ENCODE data around the gene HTR6. TPM values are rescaled to one million over a fixed set of nuclear protein-coding genes. Genes with fewer than 3 reads are reported as not detected.
A peak's percentile ranks its signal among the peaks of the same experiment; 100 is the strongest.

HTR6 gene
- polyA plus RNA-seq (2013) = 0.04 TPM

DNA sequence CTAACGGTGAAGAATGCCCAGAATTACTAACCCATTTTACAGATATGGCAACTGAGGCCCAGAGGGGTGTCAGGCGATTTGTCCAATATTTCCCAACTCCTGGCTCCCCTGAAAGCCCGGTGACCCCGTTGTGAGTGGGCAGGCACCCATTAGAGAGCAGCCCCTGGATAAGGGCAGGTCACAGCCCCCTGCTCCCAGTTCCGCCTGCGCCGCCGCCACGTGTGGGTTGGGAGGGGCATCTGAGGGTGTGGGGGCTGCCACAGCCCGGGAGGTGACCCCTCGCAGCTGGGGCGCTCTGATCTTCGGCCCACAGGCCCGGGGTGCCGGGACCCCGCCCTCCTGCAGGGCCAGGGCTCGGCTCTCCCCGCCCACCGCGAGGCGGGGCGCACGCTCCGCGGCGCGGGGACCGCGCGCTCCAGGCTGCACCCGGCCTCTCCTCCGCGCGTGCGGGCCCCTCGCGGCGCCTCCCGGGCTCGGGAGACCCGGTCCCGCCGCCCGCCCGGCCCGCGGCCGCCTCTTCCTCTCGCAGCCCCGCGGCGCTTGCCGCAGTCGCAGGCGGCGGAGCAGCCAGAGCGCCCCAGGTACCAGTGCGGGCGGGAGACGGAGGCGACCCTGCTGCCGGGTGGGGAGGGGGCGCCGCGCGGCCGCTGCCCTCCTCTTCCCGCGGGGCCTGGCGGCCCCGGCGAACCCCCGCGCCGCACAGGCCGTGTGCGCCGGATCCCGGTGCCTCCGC is at the start of gene HTR6:
TSS of gene HTR6 (plus strand) at position 423 of the 733 bp plus-strand sequence. CDS start 879 bp downstream, outside the sequence.
- no peak for DNase-seq
- Histone ChIP-seq H3K9me3 (ENCODE audit: control extremely low read depth in 1 of 5, control insufficient read depth in 4 of 5, insufficient read depth in 2 of 5, low read depth in 1 of 5, low read length in 4 of 5) (no peaks in the 10 kb centered on the region), H3K36me3 (ENCODE audit: control insufficient read depth in 4 of 4, insufficient read depth in 4 of 4, low read length in 3 of 4) (no peaks in the 10 kb centered on the region), H3K4me3 (ENCODE audit: control insufficient read depth in 1 of 7, extremely low read depth in 1 of 7, insufficient read depth in 4 of 7, low read depth in 2 of 7, low read length in 6 of 7) (peak within 1 kb of the TSS; percentile 10 to 63 (median 22)), H3K4me1 (ENCODE audit: control extremely low read depth in 1 of 4, control insufficient read depth in 4 of 4, insufficient read depth in 4 of 4, low read length in 3 of 4) (peaks cover 0 to 14% (median 11%) of the 10 kb centered on the region in 4 experiments), H3K27ac (ENCODE audit: insufficient read depth in 1 of 2, low read depth in 1 of 2, low read length in 2 of 2, poor library complexity in 1 of 2, severe bottlenecking in 2 of 2) (no peak within 1 kb of the TSS), H3K27me3 (replicated peaks in 2 of 5; ENCODE audit: control insufficient read depth in 4 of 5, insufficient read depth in 5 of 5, low read length in 4 of 5) (peaks cover 3 to 79% (median 47%) of the 10 kb centered on the region in 5 experiments)
- ChIA-PET POLR2A (no interaction called here), CTCF (interaction anchor here (6.2 kb wide), 1 partner anchor 39 kb away, joined by 62 read pairs; no protein-coding TSS in a partner anchor)
- 2% methylated on average over 69 of the region's 80 CpGs for WGBS (ENCODE audit: insufficient coverage)

DNA sequence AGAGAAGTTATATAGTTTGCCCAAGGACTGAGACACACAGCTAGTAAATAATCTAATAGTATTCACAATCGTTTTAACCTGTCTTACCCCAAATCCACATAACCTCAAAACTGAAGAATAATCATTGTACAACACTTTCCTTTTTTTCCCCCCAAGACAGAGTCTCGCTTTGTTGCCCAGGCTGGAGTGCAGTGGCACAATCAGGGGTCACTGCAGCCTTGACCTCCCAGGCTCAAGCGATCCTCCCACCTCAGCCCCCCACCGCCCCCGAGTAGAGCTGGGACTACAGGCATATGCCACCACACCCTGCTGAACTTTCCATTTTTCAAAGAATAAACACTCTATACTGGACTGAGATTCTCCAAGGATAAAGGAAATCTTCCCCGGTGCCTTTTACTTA is 49.2 kb upstream of the HTR6 start:
- Histone ChIP-seq H3K4me1 (ENCODE audit: control extremely low read depth in 1 of 4, control insufficient read depth in 4 of 4, insufficient read depth in 4 of 4, low read length in 3 of 4) (peaks cover 5 to 13% (median 11%) of the 10 kb centered on the region in 4 experiments), H3K36me3 (ENCODE audit: control insufficient read depth in 4 of 4, insufficient read depth in 4 of 4, low read length in 3 of 4) (peaks cover 0 to 15% (median 4%) of the 10 kb centered on the region in 4 experiments), H3K27ac (ENCODE audit: insufficient read depth in 1 of 2, low read depth in 1 of 2, low read length in 2 of 2, poor library complexity in 1 of 2, severe bottlenecking in 2 of 2) (no peak overlapping the region), H3K9me3 (ENCODE audit: control extremely low read depth in 1 of 5, control insufficient read depth in 4 of 5, insufficient read depth in 2 of 5, low read depth in 1 of 5, low read length in 4 of 5) (no peaks in the 10 kb centered on the region), H3K4me3 (ENCODE audit: control insufficient read depth in 1 of 7, extremely low read depth in 1 of 7, insufficient read depth in 4 of 7, low read depth in 2 of 7, low read length in 6 of 7) (no peak overlapping the region), H3K27me3 (replicated peaks in 2 of 5; ENCODE audit: control insufficient read depth in 4 of 5, insufficient read depth in 5 of 5, low read length in 4 of 5) (no peaks in the 10 kb centered on the region)
- DNase-seq = no peak
- POLR2A ChIA-PET = no interaction called here
- whole genome bisulfite sequencing (ENCODE audit: insufficient coverage) = 100% methylated on average over 2 of the region's 6 CpGs
- CTCF ChIA-PET = interaction anchor here (1.6 to 1.7 kb wide), 2 partner anchors 8 to 33 kb away, joined by 3 to 4 read pairs; no protein-coding TSS in a partner anchor

DNA sequence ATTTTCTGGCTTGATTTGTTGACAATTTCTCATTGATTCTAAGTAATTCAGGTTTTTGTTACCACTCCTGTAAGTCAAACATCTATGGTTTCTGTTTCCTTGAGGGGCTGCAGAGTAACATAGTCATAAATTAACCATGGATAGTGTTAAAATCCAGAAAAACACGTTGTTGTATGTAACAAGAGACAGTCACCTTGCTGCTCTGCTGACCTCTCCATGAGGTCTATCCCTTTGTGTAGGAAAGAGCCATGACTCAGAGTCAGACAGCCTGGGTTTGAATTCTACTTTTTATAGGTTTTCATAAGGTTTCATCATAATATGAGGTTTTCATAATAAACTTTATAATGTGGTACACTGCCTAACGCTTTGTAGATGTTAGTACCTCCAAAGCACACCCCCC is 48.2 kb upstream of the HTR6 start:
- Histone ChIP-seq H3K9me3 (ENCODE audit: control extremely low read depth in 1 of 5, control insufficient read depth in 4 of 5, insufficient read depth in 2 of 5, low read depth in 1 of 5, low read length in 4 of 5) (no peaks in the 10 kb centered on the region), H3K36me3 (ENCODE audit: control insufficient read depth in 4 of 4, insufficient read depth in 4 of 4, low read length in 3 of 4) (peaks cover 0 to 15% (median 4%) of the 10 kb centered on the region in 4 experiments), H3K27me3 (replicated peaks in 2 of 5; ENCODE audit: control insufficient read depth in 4 of 5, insufficient read depth in 5 of 5, low read length in 4 of 5) (no peaks in the 10 kb centered on the region), H3K4me1 (ENCODE audit: control extremely low read depth in 1 of 4, control insufficient read depth in 4 of 4, insufficient read depth in 4 of 4, low read length in 3 of 4) (peaks cover 5 to 13% (median 11%) of the 10 kb centered on the region in 4 experiments), H3K4me3 (ENCODE audit: control insufficient read depth in 1 of 7, extremely low read depth in 1 of 7, insufficient read depth in 4 of 7, low read depth in 2 of 7, low read length in 6 of 7) (no peak overlapping the region), H3K27ac (ENCODE audit: insufficient read depth in 1 of 2, low read depth in 1 of 2, low read length in 2 of 2, poor library complexity in 1 of 2, severe bottlenecking in 2 of 2) (no peak overlapping the region)
- no peak for DNase-seq
- CTCF ChIA-PET = interaction anchor here (1.3 kb wide), 1 partner anchor 10 kb away, joined by 3 read pairs; no protein-coding TSS in a partner anchor
- POLR2A ChIA-PET = interaction anchor here (1.8 kb wide), 1 partner anchor 19 kb away, joined by 5 read pairs; no protein-coding TSS in a partner anchor
- 71% methylated on average over 1 of the region's 2 CpGs for WGBS (ENCODE audit: insufficient coverage)

DNA sequence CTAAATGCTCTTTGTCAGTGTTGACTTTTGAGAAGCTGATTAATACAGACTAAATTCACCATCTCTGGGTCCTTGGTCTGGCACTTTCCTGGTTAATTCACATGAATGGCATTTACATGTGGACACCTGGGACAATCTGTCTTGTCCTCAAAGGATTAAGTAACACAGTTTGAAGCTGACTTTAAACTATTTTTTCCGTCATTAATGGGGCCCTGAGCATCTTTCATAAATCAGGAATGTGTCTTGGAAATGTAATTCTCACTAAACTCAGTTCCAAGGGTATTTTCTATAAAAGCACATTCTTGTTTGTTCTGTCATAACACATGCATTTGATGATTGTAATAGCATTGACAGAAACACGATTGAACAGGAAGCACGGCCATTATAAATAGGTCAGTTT is 47.3 kb upstream of the HTR6 start:
- H3K4me3 ChIP-seq (ENCODE audit: control insufficient read depth in 1 of 7, extremely low read depth in 1 of 7, insufficient read depth in 4 of 7, low read depth in 2 of 7, low read length in 6 of 7) = no peak overlapping the region
- H3K27ac ChIP-seq (ENCODE audit: insufficient read depth in 1 of 2, low read depth in 1 of 2, low read length in 2 of 2, poor library complexity in 1 of 2, severe bottlenecking in 2 of 2) = no peak overlapping the region
- 100% methylated on average over 1 of the region's 3 CpGs for WGBS (ENCODE audit: insufficient coverage)
- DNase-seq = no peak
- H3K27me3 ChIP-seq (replicated peaks in 2 of 5; ENCODE audit: control insufficient read depth in 4 of 5, insufficient read depth in 5 of 5, low read length in 4 of 5) = no peaks in the 10 kb centered on the region
- POLR2A ChIA-PET = interaction anchor here (1.8 kb wide), 1 partner anchor 20 kb away, joined by 5 read pairs; no protein-coding TSS in a partner anchor
- H3K4me1 ChIP-seq (ENCODE audit: control extremely low read depth in 1 of 4, control insufficient read depth in 4 of 4, insufficient read depth in 4 of 4, low read length in 3 of 4) = peaks cover 5 to 13% (median 10%) of the 10 kb centered on the region in 4 experiments
- H3K36me3 ChIP-seq (ENCODE audit: control insufficient read depth in 4 of 4, insufficient read depth in 4 of 4, low read length in 3 of 4) = peaks cover 0 to 15% (median 4%) of the 10 kb centered on the region in 4 experiments
- CTCF ChIA-PET = interaction anchor here (0.6 to 1.4 kb wide), 4 partner anchors 11 to 781 kb away, joined by 3 to 6 read pairs (median 3); no protein-coding TSS in a partner anchor
- H3K9me3 ChIP-seq (ENCODE audit: control extremely low read depth in 1 of 5, control insufficient read depth in 4 of 5, insufficient read depth in 2 of 5, low read depth in 1 of 5, low read length in 4 of 5) = no peaks in the 10 kb centered on the region

DNA sequence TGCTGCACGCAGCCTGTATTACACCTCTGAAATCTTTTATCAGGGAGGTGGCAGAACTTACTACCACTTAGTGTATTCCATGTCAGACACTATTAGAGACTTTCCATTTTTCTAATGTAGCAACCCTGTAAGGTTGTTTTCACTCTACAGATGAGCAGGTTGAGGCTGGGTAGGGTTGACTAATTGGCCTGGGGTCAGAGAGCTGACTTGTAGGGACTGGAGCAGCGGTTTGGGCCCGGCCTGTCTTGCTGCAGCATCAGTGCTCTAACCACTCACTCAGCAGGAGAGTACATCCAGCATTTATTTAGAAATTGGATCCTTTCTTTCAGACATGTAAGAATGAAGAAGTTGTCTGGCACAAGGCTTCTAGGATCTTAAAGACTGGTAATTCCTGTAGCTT is 46.2 kb upstream of the HTR6 start:
- ChIA-PET POLR2A (no interaction called here), CTCF (interaction anchor here (0.9 to 1.4 kb wide), 4 partner anchors 9 to 44 kb away, joined by 3 to 6 read pairs (median 3); no protein-coding TSS in a partner anchor)
- Histone ChIP-seq H3K4me3 (ENCODE audit: control insufficient read depth in 1 of 7, extremely low read depth in 1 of 7, insufficient read depth in 4 of 7, low read depth in 2 of 7, low read length in 6 of 7) (no peak overlapping the region), H3K4me1 (ENCODE audit: control extremely low read depth in 1 of 4, control insufficient read depth in 4 of 4, insufficient read depth in 4 of 4, low read length in 3 of 4) (peaks cover 0 to 3% (median under 1%) of the 10 kb centered on the region in 4 experiments), H3K27me3 (replicated peaks in 2 of 5; ENCODE audit: control insufficient read depth in 4 of 5, insufficient read depth in 5 of 5, low read length in 4 of 5) (no peaks in the 10 kb centered on the region), H3K36me3 (ENCODE audit: control insufficient read depth in 4 of 4, insufficient read depth in 4 of 4, low read length in 3 of 4) (peaks cover 0 to 16% (median 4%) of the 10 kb centered on the region in 4 experiments), H3K9me3 (ENCODE audit: control extremely low read depth in 1 of 5, control insufficient read depth in 4 of 5, insufficient read depth in 2 of 5, low read depth in 1 of 5, low read length in 4 of 5) (no peaks in the 10 kb centered on the region), H3K27ac (ENCODE audit: insufficient read depth in 1 of 2, low read depth in 1 of 2, low read length in 2 of 2, poor library complexity in 1 of 2, severe bottlenecking in 2 of 2) (no peak overlapping the region)
- no peak for DNase-seq
- WGBS (ENCODE audit: insufficient coverage) = 100% methylated on average over 1 of the region's 3 CpGs

DNA sequence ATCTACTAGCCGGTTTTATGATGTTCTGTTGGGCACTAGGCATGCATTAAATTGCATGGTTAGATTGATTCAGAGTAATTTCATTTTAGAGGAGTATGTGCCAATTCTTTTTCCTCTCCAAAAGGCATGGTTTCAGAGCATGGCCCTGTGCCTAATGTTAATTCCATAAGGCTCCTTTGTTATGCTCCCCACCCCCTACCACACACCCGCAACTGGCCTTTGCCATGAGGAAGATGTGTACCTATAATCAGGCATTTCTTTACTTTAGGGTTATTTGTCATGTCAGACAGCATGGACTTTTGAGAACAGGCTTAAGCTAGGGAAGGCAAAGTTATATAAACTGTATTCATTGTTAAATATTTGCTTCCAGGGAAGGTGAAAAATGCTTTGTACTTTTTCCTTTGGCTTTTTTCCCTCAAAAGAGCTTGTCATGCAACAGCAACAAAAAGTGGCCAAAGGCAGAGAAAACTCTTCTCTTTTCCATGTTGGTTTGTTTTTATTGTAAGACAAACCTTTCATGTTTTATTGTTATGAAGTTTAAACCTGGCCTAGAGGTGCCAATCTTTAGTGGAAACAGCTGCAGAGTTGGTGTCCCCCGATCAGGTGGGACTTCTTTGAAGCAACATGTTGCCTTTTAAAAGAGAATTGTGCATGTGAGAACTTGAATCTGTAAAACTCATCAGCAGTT is 44.8 kb upstream of the HTR6 start:
- 100% methylated on average over 1 of the region's 3 CpGs for WGBS (ENCODE audit: insufficient coverage)
- ChIA-PET POLR2A (no interaction called here), CTCF (interaction anchor here (1.2 to 1.4 kb wide), 3 partner anchors 9 to 11 kb away, joined by 3 to 4 read pairs (median 4); no protein-coding TSS in a partner anchor)
- no peak overlapping the region for H3K4me3 ChIP-seq (ENCODE audit: control insufficient read depth in 1 of 7, extremely low read depth in 1 of 7, insufficient read depth in 4 of 7, low read depth in 2 of 7, low read length in 6 of 7)
- H3K9me3 ChIP-seq (ENCODE audit: control extremely low read depth in 1 of 5, control insufficient read depth in 4 of 5, insufficient read depth in 2 of 5, low read depth in 1 of 5, low read length in 4 of 5) = no peaks in the 10 kb centered on the region
- no peak overlapping the region for H3K27ac ChIP-seq (ENCODE audit: insufficient read depth in 1 of 2, low read depth in 1 of 2, low read length in 2 of 2, poor library complexity in 1 of 2, severe bottlenecking in 2 of 2)
- no peak for DNase-seq
- H3K27me3 ChIP-seq (replicated peaks in 2 of 5; ENCODE audit: control insufficient read depth in 4 of 5, insufficient read depth in 5 of 5, low read length in 4 of 5) = no peaks in the 10 kb centered on the region
- H3K4me1 ChIP-seq (ENCODE audit: control extremely low read depth in 1 of 4, control insufficient read depth in 4 of 4, insufficient read depth in 4 of 4, low read length in 3 of 4) = no peaks in the 10 kb centered on the region
- peaks cover 5 to 24% (median 11%) of the 10 kb centered on the region in 4 experiments for H3K36me3 ChIP-seq (ENCODE audit: control insufficient read depth in 4 of 4, insufficient read depth in 4 of 4, low read length in 3 of 4)

Measured in common myeloid progenitor, CD34-positive (primary cell).